GM12801 (cell line): ENCODE data around the gene NLRP5.

Experiments used
- TF ChIP-seq, protein P1 (sequence below): IDR thresholded peaks from one replicate; pipeline ENCODE4 v1.5.1; 2011; ENCODE audit warnings: control low read depth; ENCODE audit not compliant: insufficient read length; ENCODE audit errors: extremely low read depth

The NLRP5 gene

DNA sequence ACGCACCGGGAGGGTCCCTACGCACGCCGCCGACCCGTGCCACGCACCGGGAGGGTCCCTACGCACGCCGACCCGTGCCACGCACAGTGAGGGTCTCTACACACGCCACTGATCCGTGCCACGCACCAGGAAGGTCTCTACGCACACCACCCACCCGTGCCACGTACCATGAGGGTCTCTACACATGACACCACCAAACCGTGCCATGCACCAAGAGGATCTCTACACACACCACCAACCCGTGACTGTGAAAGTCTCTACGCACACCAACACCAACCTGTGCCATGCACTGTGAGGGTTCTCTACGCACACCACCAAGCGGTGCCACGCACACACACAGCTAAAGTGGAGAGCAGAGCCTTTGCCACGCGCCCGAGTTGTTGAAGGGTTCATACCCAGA lies 117.8 kb downstream of the NLRP5 start:
- TF ChIP-seq, protein P1, sequence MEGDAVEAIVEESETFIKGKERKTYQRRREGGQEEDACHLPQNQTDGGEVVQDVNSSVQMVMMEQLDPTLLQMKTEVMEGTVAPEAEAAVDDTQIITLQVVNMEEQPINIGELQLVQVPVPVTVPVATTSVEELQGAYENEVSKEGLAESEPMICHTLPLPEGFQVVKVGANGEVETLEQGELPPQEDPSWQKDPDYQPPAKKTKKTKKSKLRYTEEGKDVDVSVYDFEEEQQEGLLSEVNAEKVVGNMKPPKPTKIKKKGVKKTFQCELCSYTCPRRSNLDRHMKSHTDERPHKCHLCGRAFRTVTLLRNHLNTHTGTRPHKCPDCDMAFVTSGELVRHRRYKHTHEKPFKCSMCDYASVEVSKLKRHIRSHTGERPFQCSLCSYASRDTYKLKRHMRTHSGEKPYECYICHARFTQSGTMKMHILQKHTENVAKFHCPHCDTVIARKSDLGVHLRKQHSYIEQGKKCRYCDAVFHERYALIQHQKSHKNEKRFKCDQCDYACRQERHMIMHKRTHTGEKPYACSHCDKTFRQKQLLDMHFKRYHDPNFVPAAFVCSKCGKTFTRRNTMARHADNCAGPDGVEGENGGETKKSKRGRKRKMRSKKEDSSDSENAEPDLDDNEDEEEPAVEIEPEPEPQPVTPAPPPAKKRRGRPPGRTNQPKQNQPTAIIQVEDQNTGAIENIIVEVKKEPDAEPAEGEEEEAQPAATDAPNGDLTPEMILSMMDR, result no peak

GRCh38 chr19:56105090-56105701 lies 118.6 kb downstream of the NLRP5 start:
- TF ChIP-seq, protein P1, result no peak

GRCh38 chr19:56106397-56106849 lies 119.8 kb downstream of the NLRP5 start:
- TF ChIP-seq, protein P1, result no peak

DNA sequence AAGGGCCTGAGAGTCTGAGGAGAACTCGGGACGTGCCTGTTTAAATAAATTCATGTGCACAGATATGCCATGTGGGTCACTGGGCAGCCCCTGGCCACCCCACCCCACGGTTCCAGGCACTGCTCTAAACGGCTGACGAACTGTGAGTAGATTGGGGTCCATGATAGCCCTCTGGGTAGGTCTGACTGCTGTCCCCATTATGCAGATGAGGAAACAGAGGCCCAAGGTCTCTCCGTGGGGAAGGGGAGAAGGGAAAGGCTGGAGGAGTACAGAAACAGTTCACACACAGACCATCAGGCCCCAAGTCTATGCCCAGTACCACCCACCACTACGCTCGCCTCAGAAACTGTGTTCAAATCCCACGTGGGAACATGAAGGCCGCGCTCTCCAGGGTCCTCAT lies 120.4 kb downstream of the NLRP5 start:
- TF ChIP-seq, protein P1, result no peak

GRCh38 chr19:56107626-56108351 lies 121.2 kb downstream of the NLRP5 start:
- TF ChIP-seq, protein P1, result no peak

DNA sequence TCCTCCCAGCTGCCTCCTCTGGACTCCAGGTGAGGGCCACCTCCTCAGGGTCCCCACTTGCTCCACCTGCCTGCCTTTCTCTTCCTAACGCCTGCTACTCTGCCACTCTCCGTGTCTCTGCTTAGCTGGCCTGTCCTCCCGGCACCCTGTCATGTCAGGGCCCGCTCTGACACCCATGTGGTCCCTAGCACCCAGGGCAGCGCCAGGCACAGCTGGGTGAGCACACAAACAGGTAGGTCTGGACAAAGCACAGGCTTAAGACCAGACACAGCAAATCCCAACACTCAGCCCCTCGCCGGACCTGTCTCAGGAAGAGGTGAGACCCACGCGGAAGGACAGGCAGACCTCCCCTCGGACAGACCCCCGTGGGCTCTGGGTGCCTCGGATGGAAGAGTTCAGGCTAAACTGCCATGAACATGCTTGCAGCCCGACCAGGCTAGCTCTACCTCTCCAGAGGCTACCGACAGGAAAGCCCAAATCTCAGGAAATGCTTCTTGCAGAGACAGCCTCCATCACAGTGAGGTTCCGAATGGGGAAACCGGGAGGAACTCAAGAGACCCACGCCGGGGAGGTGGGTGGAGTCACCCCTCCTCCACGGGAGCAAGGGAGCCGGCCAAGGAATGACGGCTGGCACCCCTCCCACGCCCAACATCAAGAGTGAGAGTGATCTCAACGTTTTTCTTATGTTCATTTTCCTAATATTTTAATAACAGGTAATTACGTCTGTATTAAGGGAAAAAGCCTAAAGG lies 122.0 kb downstream of the NLRP5 start:
- TF ChIP-seq, protein P1, result no peak

DNA sequence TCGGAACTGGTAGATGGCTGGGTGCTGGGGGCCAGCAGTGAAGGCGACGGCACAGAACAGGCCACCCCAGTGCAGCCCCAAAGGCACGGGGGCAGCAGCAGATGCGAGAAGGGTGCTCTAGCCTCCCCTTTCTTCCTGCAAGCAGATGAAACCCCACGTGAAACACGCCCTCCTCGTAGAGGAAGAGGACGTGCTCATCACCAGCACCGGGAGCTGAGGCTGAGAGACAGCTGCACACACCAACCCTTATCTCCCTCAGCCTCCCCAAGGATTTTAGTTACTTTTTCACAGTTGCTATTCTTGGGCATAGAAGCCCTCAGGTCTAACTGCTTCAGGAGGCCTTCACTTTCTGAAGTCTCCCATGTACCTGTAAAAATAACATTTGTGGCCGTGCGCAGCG lies 122.7 kb downstream of the NLRP5 start:
- TF ChIP-seq, protein P1, result no peak
